DMS 273 (cell line): ENCODE data around the gene LONRF3.

ENCODE experiments used
- DNase-seq: peaks from one replicate; lab custom pipeline; 2025; ENCODE audit not compliant: unreplicated experiment; lab: John Stamatoyannopoulos, UW

The LONRF3 gene

DNA sequence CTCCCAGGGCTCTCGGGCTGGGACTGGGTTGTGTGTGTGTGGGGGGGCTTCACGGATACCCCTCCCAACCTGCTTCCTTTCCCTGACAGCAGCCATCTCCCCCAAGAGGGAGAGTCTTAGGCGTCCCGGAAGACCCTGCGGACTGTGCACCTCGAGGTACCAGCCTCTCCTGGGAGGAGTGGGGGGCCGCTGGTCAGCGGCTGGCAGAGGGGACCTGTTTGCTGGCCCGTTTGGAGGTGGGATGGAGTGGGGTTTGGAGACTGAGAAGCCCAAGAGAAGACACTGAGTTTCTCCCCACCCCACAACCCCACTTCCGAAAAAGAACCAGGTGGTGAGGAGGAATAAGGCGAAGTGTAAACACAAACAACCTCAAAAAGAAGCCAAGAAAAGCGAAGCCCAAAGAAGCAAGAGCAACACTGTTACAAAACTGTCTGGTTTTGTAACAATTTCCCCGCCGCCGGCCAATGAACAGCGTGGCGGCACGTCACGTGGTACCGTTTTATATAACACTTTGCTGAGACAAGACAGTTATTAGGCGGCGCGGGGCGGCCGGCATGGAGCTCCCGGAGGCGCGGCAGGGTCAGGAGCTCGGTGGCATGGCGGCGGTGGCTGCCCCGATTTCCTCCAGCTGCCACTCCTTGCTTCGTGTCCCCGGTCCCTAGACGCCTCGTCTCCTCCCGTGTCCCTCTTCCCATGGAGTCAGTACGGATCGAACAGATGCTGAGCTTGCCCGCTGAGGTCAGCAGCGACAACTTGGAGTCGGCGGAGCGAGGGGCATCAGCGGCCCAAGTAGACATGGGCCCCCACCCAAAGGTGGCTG, at the start of gene LONRF3:
TSS of gene LONRF3 (plus strand) at position 531 of the 820 bp plus-strand sequence. CDS start at position 694, 163 bp downstream.
- peak; percentile 65 for DNase-seq

DNA sequence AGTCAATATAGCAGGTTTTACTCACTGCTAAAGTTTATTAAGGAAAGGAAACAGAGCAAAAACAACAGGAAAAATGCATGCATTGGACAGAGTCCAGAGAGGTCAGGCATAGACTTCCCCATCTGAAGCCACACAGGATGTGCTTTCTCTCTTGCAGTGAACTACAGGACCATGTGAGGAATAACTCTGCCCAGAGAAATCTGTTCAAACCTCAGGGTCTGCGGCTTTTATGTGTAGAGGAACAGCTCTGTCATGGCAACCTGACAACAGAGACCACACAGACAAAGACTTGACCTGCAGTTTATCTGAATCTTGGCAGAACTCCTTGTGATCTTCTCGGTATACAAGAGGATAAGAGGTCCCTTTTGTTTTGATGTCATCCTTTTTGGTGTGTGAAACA, 46.3 kb upstream of the LONRF3 start:
- DNase-seq = no peak

- no peak for DNase-seq
Observed at GRCh38 chrX:118935352-118935751, 39.1 kb upstream of the LONRF3 start.

DNA sequence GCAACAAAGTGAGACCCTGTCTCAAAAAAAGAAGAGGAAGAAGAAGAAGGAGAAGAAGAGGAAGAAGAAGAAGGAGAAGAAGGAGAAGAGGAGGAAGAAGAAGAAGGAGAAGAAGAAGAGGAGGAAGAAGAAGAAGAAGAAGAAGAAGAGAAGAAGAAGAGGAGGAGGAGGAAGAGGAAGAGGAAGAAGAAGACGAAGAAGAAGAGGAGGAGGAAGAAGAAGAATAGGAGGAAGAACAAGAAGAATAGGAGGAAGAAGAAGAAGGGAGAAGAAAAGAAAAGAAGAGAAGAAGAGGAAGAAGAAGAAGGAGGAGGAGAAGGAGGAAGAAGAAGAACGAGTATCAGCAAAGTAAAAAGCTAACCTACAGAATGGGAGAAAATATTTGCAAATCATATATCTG, 33.3 kb upstream of the LONRF3 start:
- no peak for DNase-seq

DNA sequence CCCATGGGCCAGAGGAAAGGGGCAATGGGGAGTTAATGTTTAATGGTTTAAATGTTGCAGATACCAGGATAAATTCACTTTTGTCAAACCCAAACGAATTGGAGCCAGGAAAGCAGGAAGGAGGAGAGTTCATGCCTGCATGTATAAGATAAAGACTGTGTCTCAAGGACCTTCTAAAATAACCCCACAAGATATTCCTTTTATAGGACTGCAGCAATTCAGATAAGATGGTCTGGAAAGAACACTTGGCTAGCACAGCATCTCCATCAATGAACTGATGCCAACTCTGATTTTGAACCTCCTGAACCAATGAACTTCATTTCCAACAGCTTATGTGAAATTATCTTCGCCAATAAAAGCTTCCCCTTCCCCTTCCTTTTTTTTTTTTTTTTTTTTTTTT, 31.3 kb upstream of the LONRF3 start:
- no peak for DNase-seq

DNA sequence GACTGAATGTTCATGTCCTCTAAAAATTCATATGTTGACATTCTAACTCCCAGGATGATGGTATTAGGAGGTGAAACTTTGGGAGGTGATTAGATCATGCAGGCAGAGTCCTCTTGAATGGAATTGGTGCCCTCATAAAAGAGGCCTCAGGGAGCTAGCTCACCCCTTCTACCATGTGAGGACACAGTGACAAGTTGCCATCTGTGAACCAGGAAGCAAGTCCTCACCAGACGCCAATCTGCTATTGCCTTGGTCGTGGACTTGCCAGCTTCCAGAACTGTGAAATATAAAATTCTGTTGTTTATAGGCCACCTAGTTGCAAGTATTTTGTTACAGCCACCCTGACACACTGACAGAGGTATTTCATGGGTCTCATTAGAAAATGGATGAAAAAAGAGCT, 28.5 kb upstream of the LONRF3 start:
- DNase-seq = no peak

DNA sequence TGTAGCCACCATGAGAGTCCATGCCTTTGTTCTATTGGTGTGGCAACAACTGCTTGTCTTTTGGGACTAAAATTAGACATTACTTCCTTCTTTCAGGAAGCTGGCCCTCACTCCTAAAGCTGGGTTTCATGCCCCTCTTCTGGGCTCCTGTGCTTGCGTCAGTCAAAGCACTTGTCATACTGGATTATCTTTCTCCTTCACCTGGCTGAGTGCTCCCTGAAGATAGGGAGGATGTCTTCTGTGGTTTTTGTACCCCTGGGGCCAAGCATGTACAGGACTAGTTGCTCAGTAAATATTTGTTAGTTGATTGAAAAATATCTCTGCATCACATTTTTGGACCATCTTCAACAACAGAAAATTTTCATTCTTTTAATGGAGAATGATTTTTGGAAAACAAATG, 26.1 kb upstream of the LONRF3 start:
- no peak for DNase-seq

- no peak for DNase-seq
Observed at GRCh38 chrX:118961866-118962560, 12.4 kb upstream of the LONRF3 start.

- DNase-seq = no peak
Observed at GRCh38 chrX:118963159-118963558, 11.3 kb upstream of the LONRF3 start.

DNA sequence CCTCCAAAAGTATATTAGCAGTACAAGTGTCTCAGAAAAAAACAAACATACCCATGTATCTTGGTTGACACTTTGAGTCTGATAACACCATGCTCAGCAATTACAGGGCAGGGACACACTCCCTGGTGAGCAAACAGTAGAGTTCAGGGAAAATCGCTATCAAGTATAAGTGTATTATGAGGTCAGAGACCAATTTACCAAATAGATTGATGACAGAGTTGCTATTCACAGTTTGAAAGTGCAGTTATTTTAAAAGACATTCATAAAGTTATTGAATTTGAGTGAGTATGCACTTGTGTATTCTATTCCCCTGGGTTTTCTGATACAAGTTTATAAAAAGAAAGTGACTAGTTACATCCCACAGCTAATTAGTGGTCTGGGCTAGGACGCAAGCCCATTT, 10.2 kb upstream of the LONRF3 start:
- DNase-seq = no peak

GRCh38 chrX:118965395-118965794, 9.0 kb upstream of the LONRF3 start:
- no peak for DNase-seq

DNA sequence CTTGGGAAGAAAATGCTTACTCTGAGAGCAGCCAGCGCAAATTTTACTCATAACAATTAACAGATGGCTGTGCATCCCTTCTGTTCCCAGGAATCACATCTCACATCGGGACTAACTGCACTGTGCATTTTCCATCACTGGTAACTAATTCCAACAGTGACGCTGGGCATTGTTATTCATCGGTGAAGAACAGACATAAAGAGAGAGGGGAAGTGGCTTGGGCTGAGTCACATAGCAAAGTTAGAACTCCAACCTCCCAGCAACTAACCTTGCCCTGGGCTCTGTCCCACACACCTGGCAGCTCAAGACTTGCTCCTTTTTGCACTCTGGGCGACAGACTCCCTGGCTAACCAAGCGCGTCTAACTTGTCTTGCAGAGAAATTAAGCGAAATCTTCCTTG, 6.4 kb upstream of the LONRF3 start:
- no peak for DNase-seq

DNA sequence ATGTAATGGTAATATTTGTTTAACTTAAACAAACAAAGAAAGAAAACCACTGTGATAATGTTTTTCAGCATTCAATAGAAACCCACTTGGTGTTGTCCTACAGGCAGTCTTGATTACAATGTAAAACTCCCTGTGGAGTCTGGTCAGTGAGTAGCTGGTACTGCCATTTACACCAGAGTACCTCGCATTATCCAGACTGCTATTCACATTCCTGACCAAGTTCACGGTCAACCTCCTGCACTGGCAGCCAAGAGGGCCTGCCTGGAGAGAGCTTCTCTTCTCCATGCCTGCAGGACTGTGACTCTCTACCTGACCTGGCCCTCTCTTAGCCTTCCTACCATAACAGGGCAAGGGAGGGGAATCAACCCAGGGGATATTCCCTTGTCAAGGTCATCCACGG, 2.9 kb upstream of the LONRF3 start:
- no peak for DNase-seq

GRCh38 chrX:118973389-118974087, 880 bp upstream of the LONRF3 start:
- peak; percentile 31 for DNase-seq

- DNase-seq = peak; percentile 85
Observed at GRCh38 chrX:118974908-118975671, 672 bp downstream of the LONRF3 start.

- DNase-seq = peak; percentile 48
Observed at GRCh38 chrX:118975831-118976598, 1.6 kb downstream of the LONRF3 start.

- peak; percentile 57 for DNase-seq
Observed at GRCh38 chrX:118976599-118977340, 2.4 kb downstream of the LONRF3 start.

DNA sequence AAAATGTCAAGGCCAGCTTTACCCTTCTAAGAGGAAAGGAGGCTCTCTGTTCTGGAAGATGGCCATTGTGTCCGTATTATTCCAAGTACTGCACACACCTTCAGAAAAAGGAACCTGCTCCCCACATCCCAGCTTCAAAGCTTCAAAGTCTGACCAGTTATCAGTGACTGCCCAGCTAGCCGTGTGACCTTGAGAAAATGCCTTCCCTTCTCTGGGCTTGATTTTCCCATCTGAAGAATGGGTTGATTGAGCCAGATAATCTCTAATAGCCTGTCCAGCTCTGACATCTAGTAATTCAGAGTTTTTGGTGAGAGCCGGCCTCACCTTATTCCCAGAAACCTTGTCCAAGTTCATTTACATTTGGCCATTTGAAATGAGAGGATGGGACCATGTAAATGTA, 3.0 kb downstream of the LONRF3 start:
- no peak for DNase-seq

DNA sequence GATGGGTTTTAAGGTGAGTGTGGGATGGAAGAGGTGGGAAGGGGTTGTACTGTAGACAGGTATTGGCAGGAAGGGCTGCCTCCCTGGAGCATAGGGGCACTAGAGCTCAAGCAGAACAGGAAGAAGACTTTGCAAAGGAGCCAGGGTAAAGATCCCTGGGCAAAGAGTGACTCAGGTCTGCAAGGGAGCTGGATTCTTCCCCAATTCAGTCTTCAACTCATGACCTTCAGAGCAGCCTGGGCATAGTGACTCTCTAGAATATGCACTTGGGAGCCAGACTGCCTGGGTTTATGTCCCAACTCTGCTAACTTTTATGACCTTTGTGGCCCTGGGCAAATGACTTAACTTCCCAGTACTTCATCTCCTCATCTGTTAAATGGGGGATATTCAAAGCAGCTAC, 4.0 kb downstream of the LONRF3 start:
- no peak for DNase-seq

GRCh38 chrX:118980761-118981160, 6.3 kb downstream of the LONRF3 start:
- DNase-seq = no peak
